ENCODE data around the gene ZCCHC7.
"Not testable (repeated sequence)": the region's sequence is repeated elsewhere in the genome, so short reads cannot be mapped to it uniquely, and the experiment has no call there.

Gene ZCCHC7

GRCh38 chr9:37146410-37146809 lies 26.0 kb downstream of the ZCCHC7 start:
- Mint-ChIP-seq H3K4me3 (peak overlapping the region; percentile 59), H3K4me1 (peaks cover 54% of the 10 kb centered on the region), H3K27me3 (no peaks in the 10 kb centered on the region), H3K9me3 (no peaks in the 10 kb centered on the region), H3K36me3 (ENCODE audit: low read depth) (peaks cover 34% of the 10 kb centered on the region), H3K27ac (peak overlapping the region; percentile 81)
- DNase-seq: no peak
- no peak for ATAC-seq

DNA sequence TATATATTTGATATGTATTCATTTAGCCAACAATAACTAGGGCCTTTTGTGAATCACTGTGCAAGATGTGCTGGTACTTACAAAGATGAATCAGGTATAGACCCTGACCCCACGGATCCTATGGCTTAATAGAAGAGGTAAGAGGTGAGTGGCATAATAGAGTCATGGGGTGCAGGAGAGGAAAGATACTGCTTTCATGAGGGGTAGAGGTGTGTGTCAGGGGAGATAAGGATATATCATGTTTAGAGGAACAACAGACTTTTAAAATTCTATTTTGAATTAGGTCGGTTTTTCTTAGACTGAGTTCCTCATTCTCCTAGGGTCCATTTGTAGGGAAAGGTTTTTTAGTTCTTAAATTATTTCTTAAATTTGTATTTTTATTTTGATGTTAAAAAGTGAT lies 27.8 kb downstream of the ZCCHC7 start:
- Mint-ChIP-seq H3K4me1 (peaks cover 49% of the 10 kb centered on the region), H3K27me3 (no peaks in the 10 kb centered on the region), H3K9me3 (no peaks in the 10 kb centered on the region), H3K27ac (no peak overlapping the region), H3K36me3 (ENCODE audit: low read depth) (peaks cover 36% of the 10 kb centered on the region), H3K4me3 (no peak overlapping the region)
- ATAC-seq: no peak
- DNase-seq: no peak

DNA sequence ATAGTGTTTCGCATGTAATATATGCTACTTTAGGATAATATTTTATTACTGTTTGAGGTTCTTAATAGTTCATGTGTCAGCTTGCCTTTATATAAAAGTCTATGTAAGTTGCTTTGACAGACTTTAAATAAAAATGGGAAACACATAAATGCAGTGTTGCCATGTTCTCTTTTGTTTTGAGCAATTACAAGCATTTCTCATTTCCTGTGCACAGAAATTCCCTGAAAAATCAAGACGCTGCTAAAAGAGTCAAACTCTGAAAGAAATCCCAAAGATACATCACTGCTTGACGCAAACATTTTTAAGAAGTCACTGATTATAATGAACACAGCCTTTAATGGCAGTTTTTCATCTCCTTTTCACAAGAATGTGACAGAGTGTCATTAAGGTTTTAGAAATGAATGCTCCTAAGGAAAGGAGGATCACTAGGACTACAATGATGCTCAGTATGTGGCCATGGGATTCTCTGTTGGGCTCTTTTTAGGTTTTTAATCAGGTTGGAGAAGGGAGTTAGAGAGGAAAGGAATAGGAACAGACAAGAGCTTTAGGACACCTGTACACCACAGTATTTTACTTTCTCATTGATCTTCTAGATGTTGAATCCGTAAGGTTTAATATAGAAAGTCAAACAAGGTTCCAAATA lies 29.4 kb downstream of the ZCCHC7 start:
- H3K27me3 Mint-ChIP-seq: no peaks in the 10 kb centered on the region
- H3K36me3 Mint-ChIP-seq (ENCODE audit: low read depth): peaks cover 44% of the 10 kb centered on the region
- peaks cover 43% of the 10 kb centered on the region for H3K4me1 Mint-ChIP-seq
- no peak for ATAC-seq
- H3K4me3 Mint-ChIP-seq: no peak overlapping the region
- no peak overlapping the region for H3K27ac Mint-ChIP-seq
- no peaks in the 10 kb centered on the region for H3K9me3 Mint-ChIP-seq
- DNase-seq: no peak

DNA sequence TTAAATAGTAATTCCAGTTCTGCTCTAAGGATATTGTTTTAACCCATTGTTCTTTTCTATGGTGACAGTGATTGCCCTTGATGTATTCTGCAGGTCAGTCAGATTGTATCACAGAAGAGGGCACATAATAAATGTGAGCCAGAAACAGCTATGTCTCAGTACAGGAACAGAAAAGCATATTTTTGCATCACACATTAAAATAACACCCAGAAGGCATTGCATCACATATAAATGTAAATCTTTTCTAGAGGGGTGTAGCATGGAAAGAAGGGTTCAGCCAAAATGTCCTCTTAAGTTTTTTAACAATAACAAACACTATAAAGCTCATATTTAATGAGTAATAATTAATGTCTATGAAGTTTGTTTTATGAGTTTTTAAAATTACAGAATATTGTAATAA lies 30.0 kb downstream of the ZCCHC7 start:
- ATAC-seq (no peak), DNase-seq (no peak)
- Mint-ChIP-seq H3K4me3 (no peak overlapping the region), H3K36me3 (ENCODE audit: low read depth) (peaks cover 46% of the 10 kb centered on the region), H3K4me1 (peaks cover 40% of the 10 kb centered on the region), H3K9me3 (no peaks in the 10 kb centered on the region), H3K27ac (no peak overlapping the region), H3K27me3 (no peaks in the 10 kb centered on the region)

GRCh38 chr9:37151812-37152211 lies 31.4 kb downstream of the ZCCHC7 start:
- DNase-seq (no peak), ATAC-seq (no peak)
- no peaks in the 10 kb centered on the region for H3K27me3 Mint-ChIP-seq
- H3K4me3 Mint-ChIP-seq: no peak overlapping the region
- H3K4me1 Mint-ChIP-seq: peaks cover 30% of the 10 kb centered on the region
- peaks cover 56% of the 10 kb centered on the region for H3K36me3 Mint-ChIP-seq (ENCODE audit: low read depth)
- H3K27ac Mint-ChIP-seq: no peak overlapping the region
- no peaks in the 10 kb centered on the region for H3K9me3 Mint-ChIP-seq

DNA sequence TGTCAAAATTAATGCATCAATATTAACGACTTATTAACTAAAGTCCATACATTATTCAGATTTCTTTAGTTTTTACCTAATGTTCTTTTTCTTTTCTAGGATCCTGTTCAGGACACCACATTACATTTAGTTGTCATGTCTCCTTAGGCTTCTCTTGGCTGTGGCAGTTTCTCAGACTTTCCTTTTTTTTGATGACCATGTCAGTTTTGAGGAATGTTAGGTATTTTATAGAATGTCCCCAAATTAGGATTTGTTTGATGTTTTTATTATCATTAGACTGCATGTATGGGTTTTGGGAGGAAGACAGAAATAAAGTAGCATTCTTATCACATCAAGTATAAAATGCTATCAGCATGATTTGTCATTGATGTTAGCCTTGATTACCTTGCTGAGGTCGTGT lies 32.0 kb downstream of the ZCCHC7 start:
- no peak overlapping the region for H3K27ac Mint-ChIP-seq

DNA sequence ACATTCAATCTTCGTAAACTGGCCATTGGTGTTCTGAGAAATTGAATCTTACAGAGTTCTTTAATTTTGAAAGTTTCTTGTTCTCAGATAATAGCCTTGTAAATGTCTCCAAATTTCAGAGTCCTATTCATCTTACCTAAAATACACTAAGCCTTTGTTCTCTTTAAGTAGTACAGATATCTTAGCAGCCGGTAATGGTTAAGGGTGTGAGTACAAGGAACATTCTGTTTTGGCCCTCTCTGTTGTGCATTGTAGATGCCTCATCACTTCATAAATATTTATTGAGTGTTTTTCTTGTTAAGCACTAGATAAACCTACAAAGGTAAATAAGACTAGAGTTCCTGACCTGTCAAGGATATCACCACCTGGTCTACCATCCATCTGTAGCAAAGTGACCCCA lies 35.2 kb downstream of the ZCCHC7 start:
- no peak overlapping the region for H3K4me3 Mint-ChIP-seq
- no peak overlapping the region for H3K27ac Mint-ChIP-seq
- no peak for ATAC-seq
- peaks cover 25% of the 10 kb centered on the region for H3K4me1 Mint-ChIP-seq
- no peaks in the 10 kb centered on the region for H3K27me3 Mint-ChIP-seq
- no peak for DNase-seq
- no peaks in the 10 kb centered on the region for H3K9me3 Mint-ChIP-seq
- peaks cover 60% of the 10 kb centered on the region for H3K36me3 Mint-ChIP-seq (ENCODE audit: low read depth)

More for the DNA sequence above, 32.0 kb downstream of the ZCCHC7 start:
- Mint-ChIP-seq H3K4me1 (peaks cover 31% of the 10 kb centered on the region), H3K27me3 (no peaks in the 10 kb centered on the region), H3K4me3 (no peak overlapping the region), H3K9me3 (no peaks in the 10 kb centered on the region), H3K36me3 (ENCODE audit: low read depth) (peaks cover 57% of the 10 kb centered on the region)
- DNase-seq (no peak), ATAC-seq (no peak)

- no peak overlapping the region for H3K27ac Mint-ChIP-seq
- H3K4me3 Mint-ChIP-seq: no peak overlapping the region
- DNase-seq (no peak), ATAC-seq (no peak)
- H3K27me3 Mint-ChIP-seq: no peaks in the 10 kb centered on the region
- H3K36me3 Mint-ChIP-seq (ENCODE audit: low read depth): peaks cover 59% of the 10 kb centered on the region
- H3K9me3 Mint-ChIP-seq: no peaks in the 10 kb centered on the region
- peaks cover 25% of the 10 kb centered on the region for H3K4me1 Mint-ChIP-seq
Observed at GRCh38 chr9:37156205-37156604, 35.8 kb downstream of the ZCCHC7 start.

GRCh38 chr9:37156781-37157356 lies 36.5 kb downstream of the ZCCHC7 start:
- H3K27ac Mint-ChIP-seq: no peak overlapping the region
- peaks cover 62% of the 10 kb centered on the region for H3K36me3 Mint-ChIP-seq (ENCODE audit: low read depth)
- ATAC-seq (no peak), DNase-seq (no peak)
- no peaks in the 10 kb centered on the region for H3K27me3 Mint-ChIP-seq
- peaks cover 23% of the 10 kb centered on the region for H3K4me1 Mint-ChIP-seq
- no peak overlapping the region for H3K4me3 Mint-ChIP-seq
- H3K9me3 Mint-ChIP-seq: no peaks in the 10 kb centered on the region

DNA sequence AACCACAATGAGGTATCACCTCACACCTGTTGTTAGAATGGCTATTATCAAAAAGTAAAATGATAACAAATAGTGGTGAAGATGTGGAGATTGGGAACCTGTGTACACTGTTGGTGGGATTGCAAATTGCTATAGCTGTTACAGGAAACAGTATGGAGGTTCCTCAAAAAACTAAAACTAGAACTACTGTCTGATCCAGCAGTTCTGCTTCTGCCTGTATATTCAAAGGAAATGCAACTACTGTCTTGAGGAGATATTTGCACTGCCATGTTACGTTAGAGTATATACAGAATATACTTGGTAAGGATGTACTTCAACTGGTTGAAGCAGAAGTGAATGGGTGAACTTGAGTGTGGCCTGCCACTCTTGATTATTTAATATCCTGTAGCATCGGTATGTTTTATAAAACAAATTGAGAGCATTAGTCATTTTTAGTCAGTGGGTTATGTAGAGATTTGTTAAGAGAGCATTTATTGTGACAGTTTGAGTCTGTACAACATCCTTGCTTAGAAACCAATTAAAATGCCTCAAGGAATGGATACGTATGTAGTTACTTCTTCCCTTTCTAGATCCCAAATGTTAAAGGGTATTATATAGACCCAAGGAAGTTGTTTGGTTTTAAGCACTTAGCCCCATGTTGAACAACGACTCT lies 37.5 kb downstream of the ZCCHC7 start:
- ATAC-seq: no peak
- H3K9me3 Mint-ChIP-seq: no peaks in the 10 kb centered on the region
- peaks cover 62% of the 10 kb centered on the region for H3K36me3 Mint-ChIP-seq (ENCODE audit: low read depth)
- H3K27ac Mint-ChIP-seq: no peak overlapping the region
- peaks cover 19% of the 10 kb centered on the region for H3K4me1 Mint-ChIP-seq
- H3K27me3 Mint-ChIP-seq: no peaks in the 10 kb centered on the region
- DNase-seq: no peak
- no peak overlapping the region for H3K4me3 Mint-ChIP-seq

- Mint-ChIP-seq H3K27ac (no peak overlapping the region), H3K9me3 (no peaks in the 10 kb centered on the region), H3K36me3 (ENCODE audit: low read depth) (peaks cover 60% of the 10 kb centered on the region), H3K4me1 (peaks cover 21% of the 10 kb centered on the region), H3K27me3 (no peaks in the 10 kb centered on the region), H3K4me3 (no peak overlapping the region)
- ATAC-seq (no peak), DNase-seq (no peak)
Observed at GRCh38 chr9:37163299-37163698, 42.9 kb downstream of the ZCCHC7 start.

DNA sequence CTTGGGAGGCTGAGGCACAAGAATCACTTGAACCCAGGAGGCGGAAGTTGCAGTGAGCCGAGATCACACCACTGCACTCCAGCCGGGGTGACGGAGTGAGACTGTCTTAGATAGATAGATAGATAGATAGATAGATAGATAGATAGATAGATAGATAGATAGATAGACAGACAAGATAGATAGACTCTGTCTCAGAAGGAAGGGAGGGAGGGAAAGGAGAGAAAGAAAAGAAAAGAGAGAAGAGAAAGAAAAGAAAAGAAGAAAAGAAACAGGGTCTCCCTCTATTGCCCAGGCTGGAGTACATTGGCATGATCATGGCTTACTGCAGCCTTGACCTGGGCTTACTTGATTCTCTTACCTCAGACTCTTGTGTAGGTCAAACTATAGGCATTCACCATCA lies 44.0 kb downstream of the ZCCHC7 start:
- not testable (repeated sequence) for H3K27ac Mint-ChIP-seq, ATAC-seq, H3K27me3 Mint-ChIP-seq, DNase-seq, H3K4me3 Mint-ChIP-seq, H3K9me3 Mint-ChIP-seq
- peaks cover 23% of the 10 kb centered on the region for H3K4me1 Mint-ChIP-seq
- peaks cover 68% of the 10 kb centered on the region for H3K36me3 Mint-ChIP-seq (ENCODE audit: low read depth)

DNA sequence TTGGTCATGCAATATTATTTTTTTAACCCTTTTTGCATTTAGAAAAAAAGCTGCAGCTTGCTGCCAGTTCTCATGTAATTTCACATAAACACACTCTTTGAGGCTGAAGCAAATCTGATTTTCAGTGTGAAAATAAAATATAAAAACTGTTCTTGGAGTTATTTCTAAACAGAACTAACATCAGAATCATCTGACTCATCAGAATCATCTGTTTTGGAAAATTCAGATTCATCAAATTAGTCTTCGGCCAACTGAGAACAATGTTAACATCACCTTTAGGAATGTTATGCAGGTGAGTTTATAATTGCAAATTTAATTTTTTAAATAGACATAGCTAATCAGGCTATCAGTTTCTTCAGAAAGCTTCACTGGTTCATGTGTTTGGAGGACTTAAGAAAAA lies 45.3 kb downstream of the ZCCHC7 start:
- no peak for ATAC-seq
- DNase-seq: no peak
- H3K9me3 Mint-ChIP-seq: no peaks in the 10 kb centered on the region
- H3K4me1 Mint-ChIP-seq: peaks cover 25% of the 10 kb centered on the region
- no peak overlapping the region for H3K4me3 Mint-ChIP-seq
- H3K27ac Mint-ChIP-seq: no peak overlapping the region
- peaks cover 62% of the 10 kb centered on the region for H3K36me3 Mint-ChIP-seq (ENCODE audit: low read depth)
- H3K27me3 Mint-ChIP-seq: no peaks in the 10 kb centered on the region

DNA sequence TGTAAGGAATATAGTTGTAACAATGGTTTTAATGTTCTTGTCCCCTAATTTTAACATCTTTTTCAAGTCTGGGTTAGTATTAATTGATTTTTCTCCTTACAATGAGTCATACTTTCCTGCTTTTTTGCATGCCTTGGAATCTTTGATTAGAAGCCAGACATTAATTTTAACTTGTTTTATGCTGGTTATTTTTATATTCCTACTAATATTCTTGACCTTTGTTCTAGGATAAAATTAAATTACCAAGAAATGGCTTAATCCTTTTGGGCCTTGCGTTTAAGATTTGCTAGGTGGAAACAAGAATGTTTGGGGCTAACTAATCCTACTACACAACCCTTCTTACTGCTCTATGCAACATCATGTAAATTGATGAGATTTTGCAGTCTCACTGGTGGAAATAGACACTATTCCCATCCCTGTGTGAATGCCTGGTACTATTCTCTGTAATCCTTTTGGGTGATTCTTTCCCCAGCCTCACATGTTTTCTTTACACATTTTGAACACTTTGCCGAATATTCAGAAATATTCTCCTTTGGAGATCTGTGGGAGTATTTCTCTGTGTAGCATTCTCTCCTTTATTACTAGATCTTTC lies 47.2 kb downstream of the ZCCHC7 start:
- no peaks in the 10 kb centered on the region for H3K27me3 Mint-ChIP-seq
- no peaks in the 10 kb centered on the region for H3K9me3 Mint-ChIP-seq
- H3K27ac Mint-ChIP-seq: no peak overlapping the region
- H3K4me1 Mint-ChIP-seq: peaks cover 28% of the 10 kb centered on the region
- no peak overlapping the region for H3K4me3 Mint-ChIP-seq
- peaks cover 65% of the 10 kb centered on the region for H3K36me3 Mint-ChIP-seq (ENCODE audit: low read depth)
- ATAC-seq (no peak), DNase-seq (no peak)

DNA sequence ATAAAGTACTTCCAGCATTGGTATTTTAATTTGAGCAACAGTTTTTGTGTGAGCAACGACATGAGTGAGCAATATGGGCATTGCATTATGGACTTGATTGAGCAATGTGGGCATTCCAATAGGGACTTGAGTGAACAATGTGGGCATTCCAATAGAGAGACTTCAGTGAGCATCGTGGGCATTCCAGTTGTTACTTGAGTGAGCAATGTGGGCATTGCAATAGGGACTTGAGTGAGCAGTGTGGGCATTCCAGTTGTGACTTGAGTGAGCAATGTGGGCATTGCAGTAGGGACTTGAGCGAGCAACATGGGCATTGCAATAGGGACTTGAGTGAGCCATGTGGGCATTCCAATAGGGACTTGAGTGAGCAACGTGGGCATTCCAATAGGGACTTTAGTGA lies 52.2 kb downstream of the ZCCHC7 start:
- Mint-ChIP-seq H3K27ac (no peak overlapping the region), H3K27me3 (no peaks in the 10 kb centered on the region), H3K4me1 (peaks cover 13% of the 10 kb centered on the region), H3K36me3 (ENCODE audit: low read depth) (peaks cover 47% of the 10 kb centered on the region), H3K9me3 (no peaks in the 10 kb centered on the region), H3K4me3 (no peak overlapping the region)
- DNase-seq (no peak), ATAC-seq (no peak)
